Endothelial cell of umbilical vein (primary cell): ENCODE results near the gene CEP152. TPM values are rescaled to one million over a fixed set of nuclear protein-coding genes. Genes with fewer than 3 reads are reported as not detected.

ENCODE experiments used
- BruUV-seq: library from RNA; stranded (reverse); fragments of 400-500 nt; replicated peaks from 2 replicates; lab custom pipeline; 2021; lab: Mats Ljungman, UMichigan
- CTCF ChIA-PET: fragments of 300-600, 350-600 bp; sonication (Branson Sonifier 250); formaldehyde crosslinking; loops from one replicate; lab custom pipeline; 2021; ENCODE audit warnings: antibody characterized with exemption, inconsistent platforms; lab: Charles Lee
- POLR2A ChIA-PET: fragments of 300-600, 350-600 bp; sonication (Branson Sonifier 250); formaldehyde crosslinking; loops from one replicate; lab custom pipeline; 2021; ENCODE audit warnings: antibody characterized with exemption, inconsistent platforms; lab: Charles Lee
- DNase-seq: peaks from one replicate; pipeline ENCODE4 v3.0.0-alpha.2; 2011; ENCODE audit warnings: low read depth, low spot score
- FAIRE-seq: peaks from 2 replicates; lab custom pipeline; 2011; peaks lifted over from hg19 to GRCh38; lab: Jason Lieb, UNC
- H2AFZ ChIP-seq: 2 replicates; pipeline ENCODE4 v1.6.0; 2012; ENCODE audit warnings: low read depth, low read length, control low read depth, inconsistent platforms
- H3K27ac ChIP-seq: 2 replicates; pipeline ENCODE4 v1.5.1; 2011; ENCODE audit warnings: low read depth, mild to moderate bottlenecking, control low read depth, low read length, moderate library complexity; ENCODE audit not compliant: insufficient read depth
- H3K27me3 ChIP-seq, 2 experiments: 2 replicates each; pipeline versions ENCODE4 v1.6.0 to v1.6.1; 2011; ENCODE audit warnings: low read length in 2 of 2, mixed read lengths in 1 of 2; ENCODE audit not compliant: control insufficient read depth in 2 of 2, insufficient read depth in 2 of 2
- H3K36me3 ChIP-seq, 2 experiments: 2 replicates in 1 of 2; 3 replicates in 1 of 2; pipeline ENCODE4 v1.5.1; 2011; ENCODE audit warnings: low read length in 2 of 2, mild to moderate bottlenecking in 1 of 2, moderate library complexity in 1 of 2; ENCODE audit not compliant: control insufficient read depth in 2 of 2, insufficient read depth in 2 of 2; ENCODE audit errors: extremely low read depth in 1 of 2
- H3K4me1 ChIP-seq: 3 replicates; pipeline ENCODE4 v1.5.1; 2011; ENCODE audit warnings: mild to moderate bottlenecking, low read length; ENCODE audit not compliant: control insufficient read depth, insufficient read depth; ENCODE audit errors: extremely low read depth
- H3K4me2 ChIP-seq: 2 replicates; pipeline ENCODE4 v1.6.1; 2011; ENCODE audit warnings: low read length, control low read depth, mixed read lengths; ENCODE audit not compliant: insufficient read depth
- H3K4me3 ChIP-seq, 3 experiments: fragments of 200-600 bp in 1 of 3; sonication (generic), shearing (Covaris generic) in 1 of 3; replicated peaks in 1 of 3; 2 replicates each; pipeline ENCODE4 v1.5.1; 2011 to 2016; ENCODE audit warnings: control low read depth in 3 of 3, low read length in 3 of 3, mild to moderate bottlenecking in 2 of 3, inconsistent platforms in 1 of 3, low read depth in 1 of 3, moderate library complexity in 1 of 3; ENCODE audit not compliant: insufficient read depth in 1 of 3
- H3K79me2 ChIP-seq: 2 replicates; pipeline ENCODE4 v1.6.0; 2012; ENCODE audit warnings: low read length, inconsistent platforms; ENCODE audit not compliant: control insufficient read depth, insufficient read depth
- H3K9ac ChIP-seq: replicated peaks from 2 replicates; pipeline ENCODE3; 2011; ENCODE audit warnings: low read length, control low read depth; ENCODE audit not compliant: insufficient read depth; ENCODE audit errors: extremely low read depth
- H3K9me1 ChIP-seq: replicated peaks from 3 replicates; pipeline ENCODE4 v1.6.0; 2011; ENCODE audit warnings: mild to moderate bottlenecking, low read length; ENCODE audit not compliant: control insufficient read depth, insufficient read depth; ENCODE audit errors: extremely low read depth
- H3K9me3 ChIP-seq: replicated peaks from 2 replicates; pipeline ENCODE4 v1.5.1; 2012; ENCODE audit warnings: low read length, inconsistent platforms; ENCODE audit not compliant: control insufficient read depth, insufficient read depth
- H4K20me1 ChIP-seq: replicated peaks from 2 replicates; pipeline ENCODE3; 2011; ENCODE audit warnings: mild to moderate bottlenecking, low read length; ENCODE audit not compliant: control insufficient read depth, insufficient read depth; ENCODE audit errors: extremely low read depth
- CTCF ChIP-seq, 2 donors: IDR thresholded peaks; 1 replicate in 1 of 2; 2 replicates in 1 of 2; pipeline ENCODE4 v1.5.1; 2011; ENCODE audit warnings: low read length in 2 of 2, mild to moderate bottlenecking in 2 of 2, moderate library complexity in 2 of 2, control low read depth in 1 of 2, inconsistent platforms in 1 of 2, low read depth in 1 of 2; ENCODE audit not compliant: insufficient read depth in 1 of 2; ENCODE audit errors: extremely low read depth in 1 of 2
- EZH2 ChIP-seq: IDR thresholded peaks from 2 replicates; pipeline ENCODE4 v1.6.1; 2012; ENCODE audit warnings: borderline replicate concordance, low read depth, mild to moderate bottlenecking, moderate library complexity, low read length, inconsistent platforms; ENCODE audit not compliant: severe bottlenecking
- FOS ChIP-seq: IDR thresholded peaks from 2 replicates; pipeline ENCODE4 v1.6.1; 2011; ENCODE audit warnings: mild to moderate bottlenecking, low read length, moderate library complexity, borderline replicate concordance; ENCODE audit not compliant: insufficient read depth
- GATA2 ChIP-seq: IDR thresholded peaks from 2 replicates; pipeline ENCODE4 v1.7.0; 2011; ENCODE audit warnings: low read depth, mild to moderate bottlenecking, moderate library complexity, mixed read lengths, low read length; ENCODE audit not compliant: insufficient read length, insufficient read depth
- JUN ChIP-seq: IDR thresholded peaks from 2 replicates; pipeline ENCODE4 v1.6.1; 2011; ENCODE audit warnings: borderline replicate concordance, low read depth; ENCODE audit not compliant: insufficient read length, insufficient read depth
- MYC ChIP-seq: IDR thresholded peaks from one replicate; pipeline ENCODE4 v1.6.1; 2011; ENCODE audit warnings: mild to moderate bottlenecking, low read depth, low read length
- POLR2A ChIP-seq: IDR thresholded peaks from 2 replicates; pipeline ENCODE4 v1.6.1; 2012; ENCODE audit warnings: low read depth, mild to moderate bottlenecking, control low read depth, low read length
- POLR2AphosphoS5 ChIP-seq: IDR thresholded peaks from 2 replicates; pipeline ENCODE4 v1.6.1; 2012; ENCODE audit warnings: low read depth, mild to moderate bottlenecking, control low read depth, low read length, moderate library complexity; ENCODE audit not compliant: insufficient read depth
- dilution Hi-C: fragments of 300-500 bp; cut with MboI; formaldehyde crosslinking; loops from one replicate; pipeline ENCODE4 v1.15.0; 2019; ENCODE audit warnings: low sequenced_read_pairs; ENCODE audit not compliant: extremely low pct_ligation_motif_present
- intact Hi-C: fragments of 100-400 bp; cut with micrococcal nuclease; formaldehyde crosslinking; loops from one replicate; pipeline ENCODE4 v1.10.0; 2022
- polyA plus RNA-seq, 4 experiments: library from polyadenylated mRNA; depleted of rRNA in 3 of 4; stranded (reverse) in 3 of 4; unstranded in 1 of 4; fragments of >200 nt; gene quantifications; 2 replicates each; pipeline versions ENCODE4 v1.2.1 to v1.2.3, GENCODE V29; 2011 to 2012; ENCODE audit warnings: missing spikeins in 1 of 4
- total RNA-seq: library from RNA; stranded (reverse); gene quantifications from 2 replicates; pipeline ENCODE4 v1.2.3, GENCODE V29; 2021
- TF ChIP-seq, protein P1 (sequence below): IDR thresholded peaks from 2 replicates; pipeline ENCODE4 v1.6.1; 2011; ENCODE audit not compliant: insufficient read depth, insufficient read length

CEP152 gene
- total and polyA plus RNA-seq, 2 donors (not counting 3 experiments of a cell fraction or from before 2014, with no cell fraction given) = 3.0 to 15.7 TPM

GRCh38 chr15:48777645-48778330, 33.1 kb downstream of the CEP152 start:
- BruUV-seq = no TSS peak
- Histone ChIP-seq H3K27me3 (no peaks in the 10 kb centered on the region), H3K4me3 (no peak overlapping the region), H3K4me1 (peaks cover 21% of the 10 kb centered on the region), H3K4me2 (no peak overlapping the region), H3K9me3 (no peaks in the 10 kb centered on the region), H3K79me2 (no peaks in the 10 kb centered on the region), H4K20me1 (no peaks in the 10 kb centered on the region), H3K9me1 (peaks cover 2% of the 10 kb centered on the region), H3K9ac (no peak overlapping the region), H3K27ac (no peak overlapping the region), H2AFZ (no peak overlapping the region), H3K36me3 (peaks cover 0 to 13% of the 10 kb centered on the region in 2 experiments)
- dilution Hi-C loops (no loop called here), intact Hi-C loops (loop anchor here (10.0 kb wide), 1 partner anchor 133 kb away; the partner anchor contains the start of gene FBN1)
- TF ChIP-seq CTCF (IDR thresholded peaks at IDR 0.05; ENCODE audit: extremely low read depth in 1 of 2, insufficient read depth in 1 of 2, low read depth in 1 of 2, low read length in 2 of 2) = no peak
- TF ChIP-seq POLR2A = no peak
- no peak for TF ChIP-seq JUN
- no peak for TF ChIP-seq FOS
- TF ChIP-seq POLR2AphosphoS5 = no peak
- no peak for TF ChIP-seq MYC
- TF ChIP-seq EZH2 = no peak
- no peak for TF ChIP-seq GATA2
- TF ChIP-seq, protein P1, sequence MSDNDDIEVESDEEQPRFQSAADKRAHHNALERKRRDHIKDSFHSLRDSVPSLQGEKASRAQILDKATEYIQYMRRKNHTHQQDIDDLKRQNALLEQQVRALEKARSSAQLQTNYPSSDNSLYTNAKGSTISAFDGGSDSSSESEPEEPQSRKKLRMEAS = no peak
- no peak for DNase-seq
- ChIA-PET CTCF (interaction anchor here (0.8 to 1.2 kb wide), 3 partner anchors 13 to 37 kb away, joined by 3 to 4 read pairs (median 4); no protein-coding TSS in a partner anchor), POLR2A (no interaction called here)
- no peak for FAIRE-seq
